Smooth muscle cell (in vitro differentiated cells): ENCODE data around the gene FAM216B. TPM values are rescaled to one million over a fixed set of nuclear protein-coding genes. Genes with fewer than 3 reads are reported as not detected.
"Not testable (repeated sequence)": the region's sequence is repeated elsewhere in the genome, so short reads cannot be mapped to it uniquely, and the experiment has no call there.

ENCODE experiments used
- DNase-seq: peaks from one replicate; lab custom pipeline; 2025; ENCODE audit not compliant: unreplicated experiment; lab: John Stamatoyannopoulos, UW
- H2AFZ ChIP-seq: fragments of 200-600 bp; sonication (generic); 2 replicates; pipeline ENCODE4 v1.6.0; 2016; ENCODE audit warnings: antibody characterized with exemption, low read depth, mild to moderate bottlenecking
- H3F3A ChIP-seq: fragments of 200-600 bp; sonication (generic); 2 replicates; pipeline ENCODE4 v1.6.0; 2017; ENCODE audit warnings: antibody characterized with exemption, low read depth
- H3K27ac ChIP-seq: fragments of 200-600 bp; sonication (generic); 2 replicates; pipeline ENCODE4 v1.5.1; 2016; ENCODE audit warnings: low read depth, mild to moderate bottlenecking
- H3K27me3 ChIP-seq: fragments of 200-600 bp; sonication (generic); 2 replicates; pipeline ENCODE4 v1.6.1; 2016; ENCODE audit warnings: low read depth, mild to moderate bottlenecking
- H3K36me3 ChIP-seq: fragments of 200-600 bp; sonication (generic); 2 replicates; pipeline ENCODE4 v1.5.1; 2016; ENCODE audit warnings: low read depth
- H3K4me1 ChIP-seq: fragments of 200-600 bp; sonication (generic); 2 replicates; pipeline ENCODE4 v1.5.1; 2016; ENCODE audit warnings: low read depth
- H3K4me2 ChIP-seq: fragments of 200-600 bp; sonication (generic); 2 replicates; pipeline ENCODE4 v1.6.0; 2016; ENCODE audit warnings: mild to moderate bottlenecking
- H3K4me3 ChIP-seq: fragments of 200-600 bp; sonication (generic); 2 replicates; pipeline ENCODE4 v1.5.1; 2016; ENCODE audit warnings: mild to moderate bottlenecking
- H3K79me2 ChIP-seq: fragments of 200-600 bp; sonication (generic); 2 replicates; pipeline ENCODE4 v1.6.0; 2016; ENCODE audit warnings: low read depth, mild to moderate bottlenecking
- H3K9ac ChIP-seq: fragments of 200-600 bp; sonication (generic); 2 replicates; pipeline ENCODE4 v1.6.0; 2016; ENCODE audit warnings: low read depth
- H3K9me3 ChIP-seq: fragments of 200-600 bp; sonication (generic); replicated peaks from 2 replicates; pipeline ENCODE4 v1.5.1; 2016; ENCODE audit warnings: low read depth
- H4K20me1 ChIP-seq: fragments of 200-600 bp; sonication (generic); 2 replicates; pipeline ENCODE4 v1.6.0; 2016; ENCODE audit warnings: low read depth
- WGBS: methylation state at CpG from one replicate; pipeline ENCODE4 v1.1.7; 2016; ENCODE audit warnings: low lambda C conversion rate; 5-methylcytosine and 5-hydroxymethylcytosine counted together
- polyA plus RNA-seq: library from polyadenylated mRNA; unstranded; fragments of >200 nt; fragmentation: Nextera tagmentation; extraction: Ambion mirVana; gene quantifications from 2 replicates; pipeline ENCODE4 v1.2.1, GENCODE V29; 2016
- total RNA-seq: library from RNA; depleted of rRNA; stranded (reverse); fragments of >200 nt; gene quantifications from 2 replicates; pipeline ENCODE4 v1.2.3, GENCODE V29; 2014
- TF ChIP-seq, protein P1 (sequence below): fragments of 200-600 bp; sonication (generic); IDR thresholded peaks from 2 replicates; pipeline ENCODE4 v1.5.1; 2017; ENCODE audit warnings: borderline replicate concordance, mild to moderate bottlenecking, antibody characterized with exemption; ENCODE audit not compliant: insufficient read depth, poor library complexity, severe bottlenecking

Gene FAM216B
- total and polyA plus RNA-seq, 2 experiments from 2014 or later: not detected

DNA sequence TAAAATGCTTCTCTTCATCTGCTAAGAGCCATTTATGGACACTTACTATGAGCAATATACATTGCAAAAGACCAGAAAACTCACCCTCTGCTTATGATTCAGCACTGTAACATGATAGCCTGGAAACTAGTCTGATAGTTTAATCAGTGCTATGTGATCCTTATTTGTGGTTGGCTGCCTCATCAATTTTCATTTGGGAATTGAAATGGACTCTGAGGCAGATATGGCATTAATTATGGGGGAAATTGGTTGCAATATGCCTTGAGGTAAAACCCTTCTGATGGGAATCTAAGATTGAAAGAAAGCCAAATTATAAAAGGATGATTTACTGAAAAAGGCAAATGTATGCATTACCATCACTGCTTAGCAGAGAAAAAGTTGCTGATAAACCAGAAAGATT is 33.5 kb downstream of the FAM216B start:
- no peaks in the 10 kb centered on the region for H3K4me1 ChIP-seq
- no peaks in the 10 kb centered on the region for H3K27me3 ChIP-seq
- no peak overlapping the region for H3K4me3 ChIP-seq
- H4K20me1 ChIP-seq: no peaks in the 10 kb centered on the region
- no peak for DNase-seq
- TF ChIP-seq, protein P1, sequence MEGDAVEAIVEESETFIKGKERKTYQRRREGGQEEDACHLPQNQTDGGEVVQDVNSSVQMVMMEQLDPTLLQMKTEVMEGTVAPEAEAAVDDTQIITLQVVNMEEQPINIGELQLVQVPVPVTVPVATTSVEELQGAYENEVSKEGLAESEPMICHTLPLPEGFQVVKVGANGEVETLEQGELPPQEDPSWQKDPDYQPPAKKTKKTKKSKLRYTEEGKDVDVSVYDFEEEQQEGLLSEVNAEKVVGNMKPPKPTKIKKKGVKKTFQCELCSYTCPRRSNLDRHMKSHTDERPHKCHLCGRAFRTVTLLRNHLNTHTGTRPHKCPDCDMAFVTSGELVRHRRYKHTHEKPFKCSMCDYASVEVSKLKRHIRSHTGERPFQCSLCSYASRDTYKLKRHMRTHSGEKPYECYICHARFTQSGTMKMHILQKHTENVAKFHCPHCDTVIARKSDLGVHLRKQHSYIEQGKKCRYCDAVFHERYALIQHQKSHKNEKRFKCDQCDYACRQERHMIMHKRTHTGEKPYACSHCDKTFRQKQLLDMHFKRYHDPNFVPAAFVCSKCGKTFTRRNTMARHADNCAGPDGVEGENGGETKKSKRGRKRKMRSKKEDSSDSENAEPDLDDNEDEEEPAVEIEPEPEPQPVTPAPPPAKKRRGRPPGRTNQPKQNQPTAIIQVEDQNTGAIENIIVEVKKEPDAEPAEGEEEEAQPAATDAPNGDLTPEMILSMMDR: no peak
- no peaks in the 10 kb centered on the region for H3K9me3 ChIP-seq
- no peak overlapping the region for H3K9ac ChIP-seq
- H3K36me3 ChIP-seq: no peaks in the 10 kb centered on the region
- H3K4me2 ChIP-seq: peak overlapping the region; percentile 34
- no peaks in the 10 kb centered on the region for H3F3A ChIP-seq
- H3K27ac ChIP-seq: peak overlapping the region; percentile 10
- H2AFZ ChIP-seq: no peak overlapping the region
- no peaks in the 10 kb centered on the region for H3K79me2 ChIP-seq

DNA sequence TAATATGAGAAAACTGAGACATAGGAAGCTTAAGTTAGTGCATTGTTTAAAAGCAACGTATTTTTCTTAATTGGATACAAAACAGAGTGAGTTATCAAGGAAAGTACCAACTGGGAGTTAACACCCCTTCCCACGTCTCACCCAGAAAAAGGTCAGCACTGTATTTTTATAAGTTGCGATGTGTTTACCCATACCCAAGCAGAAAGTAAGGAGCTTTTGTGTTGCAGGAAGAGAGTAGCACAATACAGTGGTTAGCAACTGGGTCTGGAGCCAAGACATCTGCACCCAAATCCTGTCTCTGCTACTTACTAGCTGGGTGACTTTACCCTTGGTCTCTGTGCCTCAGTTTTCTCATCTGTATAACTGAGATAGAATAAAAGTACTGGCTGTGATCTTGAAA is 34.3 kb downstream of the FAM216B start:
- no peak for DNase-seq
- H3K36me3 ChIP-seq: no peaks in the 10 kb centered on the region
- H3K9ac ChIP-seq: no peak overlapping the region
- no peak overlapping the region for H3K4me3 ChIP-seq
- no peaks in the 10 kb centered on the region for H3F3A ChIP-seq
- 61% methylated on average over 3 of the region's 3 CpGs for WGBS
- no peaks in the 10 kb centered on the region for H3K79me2 ChIP-seq
- H3K27me3 ChIP-seq: no peaks in the 10 kb centered on the region
- no peaks in the 10 kb centered on the region for H4K20me1 ChIP-seq
- peak overlapping the region; percentile 34 for H3K4me2 ChIP-seq
- H3K4me1 ChIP-seq: no peaks in the 10 kb centered on the region
- H3K9me3 ChIP-seq: no peaks in the 10 kb centered on the region
- H3K27ac ChIP-seq: no peak overlapping the region
- H2AFZ ChIP-seq: no peak overlapping the region
- TF ChIP-seq, protein P1: no peak

DNA sequence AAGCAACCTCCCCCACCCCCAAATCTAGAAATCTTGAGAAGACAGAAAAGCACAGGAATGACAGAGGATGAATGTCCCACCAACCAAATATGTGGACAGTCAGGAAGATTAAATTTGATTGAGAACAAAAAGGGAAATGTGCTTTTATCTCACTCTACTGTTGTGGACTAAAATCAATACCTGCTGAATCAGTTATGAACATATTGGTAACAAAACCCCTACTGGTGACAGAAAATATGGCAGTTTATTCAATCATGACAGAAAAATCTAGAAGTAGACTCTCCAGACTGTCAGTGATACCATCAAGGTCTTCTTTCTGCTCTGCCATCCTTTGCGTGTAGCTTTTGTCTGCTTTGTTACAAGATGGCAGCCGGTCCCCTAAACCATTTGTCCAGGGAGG is 35.2 kb downstream of the FAM216B start:
- Histone ChIP-seq H3K27me3 (no peaks in the 10 kb centered on the region), H3K4me1 (no peaks in the 10 kb centered on the region), H3K9ac (no peak overlapping the region), H3K4me2 (no peak overlapping the region), H3K9me3 (no peaks in the 10 kb centered on the region), H4K20me1 (no peaks in the 10 kb centered on the region), H2AFZ (no peak overlapping the region), H3K36me3 (no peaks in the 10 kb centered on the region), H3K79me2 (no peaks in the 10 kb centered on the region), H3K4me3 (no peak overlapping the region), H3F3A (no peaks in the 10 kb centered on the region), H3K27ac (no peak overlapping the region)
- TF ChIP-seq, protein P1: peak; percentile 38
- WGBS: 96% methylated on average over 2 of the region's 2 CpGs
- DNase-seq: no peak

DNA sequence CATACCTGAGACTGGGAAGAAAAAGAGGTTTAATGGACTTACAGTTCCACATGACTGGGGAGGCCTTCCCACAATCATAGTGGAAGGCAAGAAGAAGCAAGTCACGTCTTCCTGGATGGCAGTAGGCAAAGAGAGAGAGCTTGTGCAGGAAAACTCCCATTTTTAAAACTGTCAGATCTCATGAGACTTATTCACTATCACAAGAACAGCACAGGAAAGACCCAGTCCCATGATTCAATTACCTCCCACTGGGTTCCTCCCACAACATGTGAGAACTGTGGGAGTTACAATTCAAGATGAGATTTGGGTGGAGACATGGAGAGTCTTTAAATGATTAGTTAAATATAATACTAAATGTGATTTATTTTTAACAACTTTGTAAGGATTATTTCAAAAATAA is 38.3 kb downstream of the FAM216B start:
- H3K79me2 ChIP-seq, DNase-seq, H3F3A ChIP-seq, H3K36me3 ChIP-seq, H2AFZ ChIP-seq, H3K27me3 ChIP-seq, H3K9ac ChIP-seq, H3K4me3 ChIP-seq, H3K4me2 ChIP-seq, H3K4me1 ChIP-seq, H3K27ac ChIP-seq, H3K9me3 ChIP-seq, H4K20me1 ChIP-seq: not testable (repeated sequence)
- WGBS: 100% methylated on average over 1 of the region's 1 CpG
